Tibial nerve (tissue), 4 donors: Measurements from ENCODE around the gene RNF26.

Experiments used
- CTCF ChIP-seq, 5 experiments: fragments of 200-600 bp in 3 of 5; fragments of 450-650 bp in 2 of 5; sonication (generic) in 3 of 5; IDR thresholded peaks; one replicate each; pipeline ENCODE4 v1.5.1; 2016 to 2019; ENCODE audit warnings: antibody characterized with exemption in 5 of 5, mild to moderate bottlenecking in 3 of 5, moderate library complexity in 2 of 5
- EP300 ChIP-seq, 2 donors: sonication (generic); formaldehyde crosslinking; IDR thresholded peaks; one replicate each; pipeline ENCODE4 v1.6.1; 2017; ENCODE audit warnings: antibody characterized with exemption in 2 of 2, mild to moderate bottlenecking in 1 of 2
- POLR2A ChIP-seq, 2 donors: fragments of 450-650 bp; IDR thresholded peaks; one replicate each; pipeline ENCODE4 v1.6.1; 2017; ENCODE audit warnings: antibody characterized with exemption in 2 of 2, mild to moderate bottlenecking in 2 of 2, moderate library complexity in 2 of 2

GRCh38 chr11:119344291-119345010 lies 10.1 kb downstream of the RNF26 start:
- TF ChIP-seq POLR2A (IDR thresholded peaks at IDR 0.05) (no peak), CTCF (IDR thresholded peaks at IDR 0.05) (no peak), EP300 (IDR thresholded peaks at IDR 0.05) (no peak)
